ENCODE measurements around the gene ASAP3. TPM values are rescaled to one million over a fixed set of nuclear protein-coding genes. Genes with fewer than 3 reads are reported as not detected.

The ASAP3 gene
- total RNA-seq, 6 donors from 2014 or later = 29.5 to 47.2 (median 41.8) TPM

DNA sequence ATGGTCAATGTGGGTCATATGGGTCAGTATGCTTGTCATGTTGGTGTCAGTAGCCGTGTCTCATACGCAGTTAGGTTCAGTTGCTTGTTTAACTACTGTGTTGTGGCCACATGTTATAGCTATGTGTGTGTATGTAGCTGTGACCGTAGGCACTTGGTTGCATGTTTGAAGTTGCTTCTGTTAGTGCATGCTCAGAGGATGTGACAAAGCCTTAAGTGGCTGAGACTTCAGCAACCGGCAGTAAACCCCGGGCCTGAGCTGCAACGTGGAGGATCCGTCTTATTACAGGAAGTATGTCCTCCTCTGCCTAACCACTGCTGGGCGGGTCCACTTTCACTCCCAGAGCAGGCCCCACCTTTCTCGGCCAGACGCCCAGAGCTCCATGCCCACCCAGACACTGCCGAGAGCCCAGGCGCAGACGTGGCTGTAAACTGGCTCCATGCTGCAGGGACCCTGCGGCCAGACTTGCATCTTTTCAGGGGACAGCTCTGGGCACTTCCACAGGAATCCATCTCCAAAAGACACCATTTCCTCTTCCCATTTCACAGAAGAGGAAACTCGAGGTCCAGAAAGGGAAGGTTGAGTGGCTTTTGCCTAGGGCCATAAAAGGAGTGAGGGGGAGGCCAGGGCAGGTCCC is 61.6 kb downstream of the ASAP3 start:
- TF ChIP-seq, protein P1, sequence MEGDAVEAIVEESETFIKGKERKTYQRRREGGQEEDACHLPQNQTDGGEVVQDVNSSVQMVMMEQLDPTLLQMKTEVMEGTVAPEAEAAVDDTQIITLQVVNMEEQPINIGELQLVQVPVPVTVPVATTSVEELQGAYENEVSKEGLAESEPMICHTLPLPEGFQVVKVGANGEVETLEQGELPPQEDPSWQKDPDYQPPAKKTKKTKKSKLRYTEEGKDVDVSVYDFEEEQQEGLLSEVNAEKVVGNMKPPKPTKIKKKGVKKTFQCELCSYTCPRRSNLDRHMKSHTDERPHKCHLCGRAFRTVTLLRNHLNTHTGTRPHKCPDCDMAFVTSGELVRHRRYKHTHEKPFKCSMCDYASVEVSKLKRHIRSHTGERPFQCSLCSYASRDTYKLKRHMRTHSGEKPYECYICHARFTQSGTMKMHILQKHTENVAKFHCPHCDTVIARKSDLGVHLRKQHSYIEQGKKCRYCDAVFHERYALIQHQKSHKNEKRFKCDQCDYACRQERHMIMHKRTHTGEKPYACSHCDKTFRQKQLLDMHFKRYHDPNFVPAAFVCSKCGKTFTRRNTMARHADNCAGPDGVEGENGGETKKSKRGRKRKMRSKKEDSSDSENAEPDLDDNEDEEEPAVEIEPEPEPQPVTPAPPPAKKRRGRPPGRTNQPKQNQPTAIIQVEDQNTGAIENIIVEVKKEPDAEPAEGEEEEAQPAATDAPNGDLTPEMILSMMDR (IDR thresholded peaks at IDR 0.05) = no peak
- peak in 1 of 4 donors; percentile 25 for TF ChIP-seq POLR2A (IDR thresholded peaks at IDR 0.05)
- no peak for TF ChIP-seq EP300 (IDR thresholded peaks at IDR 0.05)
- TF ChIP-seq POLR2AphosphoS5 (IDR thresholded peaks at IDR 0.05) = peak in 1 of 2 donors; percentile 36
- peak overlapping the region in 1 of 4 donors; percentile 17 for H3K4me3 ChIP-seq
- H3K4me1 ChIP-seq = peaks cover 28 to 49% (median 37%) of the 10 kb centered on the region in 4 donors
- DNase-seq (peak in 1 of 2 donors; percentile 88), ATAC-seq (ENCODE audit: low FRiP score in 2 of 2) (peak; percentile 44 to 80)
- 12 to 17% methylated on average over 5 to 15 of the region's 15 CpGs for WGBS, 2 donors
- no peaks in the 10 kb centered on the region for H3K36me3 ChIP-seq
- peak overlapping the region; percentile 71 to 80 (median 77) for H3K27ac ChIP-seq
- H3K27me3 ChIP-seq = peaks cover 0 to 6% (median 0%) of the 10 kb centered on the region in 4 donors
- no peaks in the 10 kb centered on the region for H3K9me3 ChIP-seq

DNA sequence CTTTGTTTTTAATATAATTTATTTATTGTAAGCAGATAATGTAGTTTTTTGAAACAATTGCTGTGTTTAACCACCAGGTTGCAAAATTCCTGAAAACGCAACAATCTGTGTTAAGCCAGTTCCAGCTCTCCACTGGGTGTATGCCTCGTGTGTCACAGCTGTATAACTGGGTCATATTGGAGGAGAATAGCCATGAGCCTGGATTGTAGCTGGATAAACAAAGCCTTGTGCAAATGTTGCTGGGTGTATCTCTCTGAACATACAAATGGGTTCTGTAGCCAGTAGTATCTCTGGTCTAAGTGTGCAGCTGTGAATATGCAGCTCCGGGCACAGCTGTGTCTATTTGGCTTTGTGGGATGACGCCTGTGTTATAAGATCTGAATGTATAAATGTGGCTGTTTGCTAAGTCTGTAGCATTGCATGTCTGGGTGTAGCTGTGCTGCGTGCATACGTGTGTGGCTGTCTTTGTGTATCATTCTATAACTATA is 62.2 kb downstream of the ASAP3 start:
- peak overlapping the region in 1 of 4 donors; percentile 17 for H3K4me3 ChIP-seq
- 48 to 54% methylated on average over 6 of the region's 6 CpGs for WGBS, 2 donors
- ATAC-seq (ENCODE audit: low FRiP score in 2 of 2) = peak in 1 of 2 donors; percentile 71

GRCh38 chr1:23421343-23421742 is 62.6 kb downstream of the ASAP3 start:
- WGBS, 2 donors = 43 to 60% methylated on average over 3 of the region's 3 CpGs
- peak overlapping the region in 1 of 4 donors; percentile 78 for H3K27ac ChIP-seq

More for the DNA sequence above, 62.2 kb downstream of the ASAP3 start:
- Histone ChIP-seq H3K27me3 (peaks cover 0 to 6% (median 0%) of the 10 kb centered on the region in 4 donors), H3K9me3 (no peaks in the 10 kb centered on the region), H3K27ac (peak overlapping the region; percentile 71 to 80 (median 77)), H3K36me3 (peaks cover 0 to 3% (median 1%) of the 10 kb centered on the region in 4 donors), H3K4me1 (peaks cover 28 to 49% (median 37%) of the 10 kb centered on the region in 4 donors)
- TF ChIP-seq, protein P1 (IDR thresholded peaks at IDR 0.05) = peak in 3 of 6 experiments; percentile 9 to 25 (median 14)
- TF ChIP-seq POLR2AphosphoS5 (IDR thresholded peaks at IDR 0.05) = no peak
- DNase-seq = no peak

DNA sequence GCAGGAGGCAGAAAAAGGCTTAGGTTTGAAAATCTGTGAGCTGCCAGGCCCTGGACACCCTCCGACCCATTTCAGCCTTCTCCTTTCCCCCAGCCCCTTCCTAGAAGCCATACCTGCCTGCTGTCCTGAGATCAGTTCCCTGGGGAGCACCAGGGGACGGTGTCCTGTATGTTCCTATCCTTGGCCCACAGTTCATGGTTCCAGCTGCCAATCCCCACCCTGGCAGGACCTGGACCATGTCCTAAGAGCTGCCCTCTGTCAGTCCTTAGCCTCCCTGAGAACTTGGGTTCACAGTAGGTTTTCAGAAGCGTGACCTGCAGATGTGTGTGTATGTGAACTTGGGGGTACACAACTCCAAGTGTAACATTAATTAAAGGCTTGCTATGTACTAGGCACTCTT is 63.2 kb downstream of the ASAP3 start:
- no peak for DNase-seq
- H3K9me3 ChIP-seq = no peaks in the 10 kb centered on the region
- TF ChIP-seq EP300 (IDR thresholded peaks at IDR 0.05) = no peak
- TF ChIP-seq POLR2AphosphoS5 (IDR thresholded peaks at IDR 0.05) = no peak
- TF ChIP-seq POLR2A (IDR thresholded peaks at IDR 0.05) = no peak
- TF ChIP-seq, protein P1 (IDR thresholded peaks at IDR 0.05) = no peak
- ATAC-seq (ENCODE audit: low FRiP score in 2 of 2) = no peak
- WGBS, 2 donors = 94 to 100% methylated on average over 3 of the region's 3 CpGs
- H3K36me3 ChIP-seq = peaks cover 0 to 6% (median 3%) of the 10 kb centered on the region in 4 donors
- H3K27me3 ChIP-seq = peaks cover 0 to 6% (median 0%) of the 10 kb centered on the region in 4 donors
- no peak overlapping the region for H3K4me3 ChIP-seq
- H3K4me1 ChIP-seq = peaks cover 28 to 49% (median 37%) of the 10 kb centered on the region in 4 donors
- H3K27ac ChIP-seq = no peak overlapping the region

More at GRCh38 chr1:23421343-23421742, 62.6 kb downstream of the ASAP3 start:
- peaks cover 0 to 6% (median 0%) of the 10 kb centered on the region in 4 donors for H3K27me3 ChIP-seq
- H3K36me3 ChIP-seq = peaks cover 0 to 6% (median 3%) of the 10 kb centered on the region in 4 donors
- no peak for DNase-seq
- ATAC-seq (ENCODE audit: low FRiP score in 2 of 2) = no peak
- TF ChIP-seq POLR2AphosphoS5 (IDR thresholded peaks at IDR 0.05) = no peak
- TF ChIP-seq EP300 (IDR thresholded peaks at IDR 0.05) = no peak
- no peak for TF ChIP-seq POLR2A (IDR thresholded peaks at IDR 0.05)
- TF ChIP-seq, protein P1 (IDR thresholded peaks at IDR 0.05) = no peak
- H3K9me3 ChIP-seq = no peaks in the 10 kb centered on the region
- no peak overlapping the region for H3K4me3 ChIP-seq
- H3K4me1 ChIP-seq = peaks cover 28 to 49% (median 37%) of the 10 kb centered on the region in 4 donors

All from upper lobe of left lung (tissue), 6 donors.